HepG2 (cell line): ENCODE data around the gene FXYD4. TPM values are rescaled to one million over a fixed set of nuclear protein-coding genes. Genes with fewer than 3 reads are reported as not detected.
A peak's percentile ranks its signal among the peaks of the same experiment; 100 is the strongest.

Experiments
- AKAP8 ChIP-seq: sonication (generic); formaldehyde crosslinking; IDR thresholded peaks from 2 replicates; pipeline ENCODE4 v1.5.1; 2020; ENCODE audit warnings: mild to moderate bottlenecking, missing genetic modification reagents
- FOXJ3 ChIP-seq: sonication (generic); formaldehyde crosslinking; IDR thresholded peaks from 2 replicates; pipeline ENCODE4 v1.4.0; 2020; ENCODE audit warnings: missing genetic modification reagents, mild to moderate bottlenecking, borderline replicate concordance
- KAT7 ChIP-seq: IDR thresholded peaks from 2 replicates; pipeline ENCODE4 v1.6.1; 2018; ENCODE audit warnings: borderline replicate concordance, missing compliant biosample characterization
- MIXL1 ChIP-seq: IDR thresholded peaks from 2 replicates; pipeline ENCODE4 v1.6.1; 2016
- NR2F6 ChIP-seq, 2 experiments: IDR thresholded peaks; 2 replicates each; pipeline ENCODE4 v1.6.1; 2016; ENCODE audit warnings: antibody characterized with exemption in 1 of 2, mild to moderate bottlenecking in 1 of 2
- SRF ChIP-seq: IDR thresholded peaks from 2 replicates; pipeline ENCODE4 v1.6.1; 2011; ENCODE audit warnings: mild to moderate bottlenecking, low read depth, low read length, moderate library complexity
- TBX3 ChIP-seq: fragments of 450-650 bp; IDR thresholded peaks from 2 replicates; pipeline ENCODE4 v1.6.1; 2017; ENCODE audit warnings: antibody characterized with exemption, mild to moderate bottlenecking, inconsistent platforms, borderline replicate concordance
- THAP11 ChIP-seq: IDR thresholded peaks from 2 replicates; pipeline ENCODE4 v1.6.1; 2016; ENCODE audit warnings: missing biosample characterization, missing genetic modification reagents
- YEATS4 ChIP-seq: sonication (generic); formaldehyde crosslinking; IDR thresholded peaks from 2 replicates; pipeline ENCODE4 v1.4.0; 2020; ENCODE audit warnings: missing genetic modification reagents, borderline replicate concordance
- ZNF224 ChIP-seq: sonication (generic); formaldehyde crosslinking; IDR thresholded peaks from 2 replicates; pipeline ENCODE4 v1.5.0; 2020; ENCODE audit warnings: mild to moderate bottlenecking, missing genetic modification reagents
- ZNF296 ChIP-seq: sonication (generic); formaldehyde crosslinking; conservative IDR thresholded peaks from 2 replicates; pipeline ENCODE4 v1.5.0; 2020; ENCODE audit warnings: mild to moderate bottlenecking, missing genetic modification reagents
- ZNF331 ChIP-seq: sonication (generic); formaldehyde crosslinking; IDR thresholded peaks from 2 replicates; pipeline ENCODE4 v1.4.0; 2020; ENCODE audit warnings: missing genetic modification reagents
- ZNF33A ChIP-seq: sonication (generic); formaldehyde crosslinking; IDR thresholded peaks from 2 replicates; pipeline ENCODE4 v1.5.1; 2020; ENCODE audit warnings: missing genetic modification reagents, mild to moderate bottlenecking, moderate library complexity, borderline replicate concordance
- polyA plus RNA-seq, 8 experiments: library from polyadenylated mRNA; depleted of rRNA in 3 of 8; stranded (reverse) in 7 of 8; unstranded in 1 of 8; fragments of >200 nt; fragmentation: Illumina TruSeq in 4 of 8; extraction: Trizol in 4 of 8; gene quantifications; 2 replicates each; pipeline versions ENCODE4 v1.2.1 to v1.2.3, GENCODE V29; 2011 to 2016; ENCODE audit warnings: low read depth in 4 of 8, missing spikeins in 1 of 8, mixed read lengths in 1 of 8; ENCODE audit not compliant: insufficient read depth in 1 of 8
- total RNA-seq, 5 experiments: library from RNA; depleted of rRNA; stranded (reverse); fragments of >200 nt; fragmentation: Illumina TruSeq; extraction: Trizol; gene quantifications; 2 replicates each; pipeline ENCODE4 v1.2.3, GENCODE V29; 2016; ENCODE audit warnings: low read depth in 1 of 5
- TF ChIP-seq, protein P1 (sequence below): sonication (generic); formaldehyde crosslinking; IDR thresholded peaks from 2 replicates; pipeline ENCODE4 v1.4.0; 2020; ENCODE audit warnings: missing genetic modification reagents, borderline replicate concordance
- TF ChIP-seq, protein P2 (sequence below): sonication (generic); formaldehyde crosslinking; IDR thresholded peaks from 2 replicates; pipeline ENCODE4 v1.5.0; 2020; ENCODE audit warnings: mild to moderate bottlenecking, missing genetic modification reagents
- TF ChIP-seq, protein P3 (sequence below): sonication (generic); formaldehyde crosslinking; IDR thresholded peaks from 2 replicates; pipeline ENCODE4 v1.5.0; 2020; ENCODE audit warnings: mild to moderate bottlenecking, missing genetic modification reagents
- TF ChIP-seq, protein P4 (sequence below): sonication (generic); formaldehyde crosslinking; IDR thresholded peaks from 2 replicates; pipeline ENCODE4 v1.5.0; 2020; ENCODE audit warnings: missing genetic modification reagents
- TF ChIP-seq, protein P5 (sequence below): sonication (generic); formaldehyde crosslinking; IDR thresholded peaks from 2 replicates; pipeline ENCODE4 v1.4.0; 2020; ENCODE audit warnings: missing genetic modification reagents

The FXYD4 gene
- total and polyA plus RNA-seq, 2 of the 13 experiments (the other 11 are each of a cell fraction or from before 2014, with no cell fraction given) = not detected

DNA sequence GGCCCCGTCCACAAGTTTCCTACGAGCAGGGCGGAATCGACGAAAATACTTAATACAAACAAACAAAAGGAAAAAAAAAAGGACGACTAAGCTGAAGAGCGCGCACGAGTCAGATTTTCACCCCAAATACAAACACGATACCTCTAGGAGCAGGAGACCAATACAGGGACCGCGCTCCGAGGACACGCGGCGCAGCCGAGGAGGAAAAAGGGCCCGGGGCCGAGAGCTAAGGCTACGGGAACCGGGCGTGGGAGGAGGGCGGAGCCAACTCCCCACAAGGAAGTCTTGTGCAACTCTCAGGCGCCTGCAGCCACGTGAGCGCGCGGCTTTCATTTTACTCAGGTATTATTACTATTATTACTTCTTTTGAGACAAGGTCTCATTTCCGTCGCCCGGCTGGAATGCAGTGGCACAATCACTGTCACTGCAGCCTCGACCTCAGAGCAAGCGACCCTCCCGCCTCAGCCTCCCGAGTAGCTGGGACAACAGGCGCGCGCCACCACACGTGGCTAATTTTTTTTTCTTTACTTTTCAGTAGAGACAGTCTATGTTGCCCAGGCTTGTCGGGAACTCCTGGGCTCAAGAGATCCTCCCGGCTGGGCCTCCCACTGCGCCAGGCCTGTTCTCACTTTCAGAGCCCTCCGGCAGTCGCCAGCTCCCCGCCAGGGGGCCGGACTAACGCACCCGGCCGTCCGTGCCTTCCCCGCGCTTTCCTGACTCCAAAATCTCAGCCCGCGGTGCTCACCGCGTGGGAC lies 36.3 kb downstream of the FXYD4 start (continued):
- TF ChIP-seq, protein P1, sequence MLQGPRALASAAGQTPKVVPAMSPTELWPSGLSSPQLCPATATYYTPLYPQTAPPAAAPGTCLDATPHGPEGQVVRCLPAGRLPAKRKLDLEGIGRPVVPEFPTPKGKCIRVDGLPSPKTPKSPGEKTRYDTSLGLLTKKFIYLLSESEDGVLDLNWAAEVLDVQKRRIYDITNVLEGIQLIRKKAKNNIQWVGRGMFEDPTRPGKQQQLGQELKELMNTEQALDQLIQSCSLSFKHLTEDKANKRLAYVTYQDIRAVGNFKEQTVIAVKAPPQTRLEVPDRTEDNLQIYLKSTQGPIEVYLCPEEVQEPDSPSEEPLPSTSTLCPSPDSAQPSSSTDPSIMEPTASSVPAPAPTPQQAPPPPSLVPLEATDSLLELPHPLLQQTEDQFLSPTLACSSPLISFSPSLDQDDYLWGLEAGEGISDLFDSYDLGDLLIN (CRISPR knock-in tag) = peak; percentile 26; the same call in 1 of the 2 replicates
- TF ChIP-seq KAT7 (CRISPR knock-in tag) = peak; percentile 80
- TF ChIP-seq, protein P2, sequence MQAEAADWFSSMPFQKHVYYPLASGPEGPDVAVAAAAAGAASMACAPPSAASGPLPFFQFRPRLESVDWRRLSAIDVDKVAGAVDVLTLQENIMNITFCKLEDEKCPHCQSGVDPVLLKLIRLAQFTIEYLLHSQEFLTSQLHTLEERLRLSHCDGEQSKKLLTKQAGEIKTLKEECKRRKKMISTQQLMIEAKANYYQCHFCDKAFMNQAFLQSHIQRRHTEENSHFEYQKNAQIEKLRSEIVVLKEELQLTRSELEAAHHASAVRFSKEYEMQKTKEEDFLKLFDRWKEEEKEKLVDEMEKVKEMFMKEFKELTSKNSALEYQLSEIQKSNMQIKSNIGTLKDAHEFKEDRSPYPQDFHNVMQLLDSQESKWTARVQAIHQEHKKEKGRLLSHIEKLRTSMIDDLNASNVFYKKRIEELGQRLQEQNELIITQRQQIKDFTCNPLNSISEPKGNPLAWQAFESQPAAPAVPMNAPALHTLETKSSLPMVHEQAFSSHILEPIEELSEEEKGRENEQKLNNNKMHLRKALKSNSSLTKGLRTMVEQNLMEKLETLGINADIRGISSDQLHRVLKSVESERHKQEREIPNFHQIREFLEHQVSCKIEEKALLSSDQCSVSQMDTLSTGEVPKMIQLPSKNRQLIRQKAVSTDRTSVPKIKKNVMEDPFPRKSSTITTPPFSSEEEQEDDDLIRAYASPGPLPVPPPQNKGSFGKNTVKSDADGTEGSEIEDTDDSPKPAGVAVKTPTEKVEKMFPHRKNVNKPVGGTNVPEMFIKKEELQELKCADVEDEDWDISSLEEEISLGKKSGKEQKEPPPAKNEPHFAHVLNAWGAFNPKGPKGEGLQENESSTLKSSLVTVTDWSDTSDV (CRISPR knock-in tag) = no peak
- TF ChIP-seq, protein P3, sequence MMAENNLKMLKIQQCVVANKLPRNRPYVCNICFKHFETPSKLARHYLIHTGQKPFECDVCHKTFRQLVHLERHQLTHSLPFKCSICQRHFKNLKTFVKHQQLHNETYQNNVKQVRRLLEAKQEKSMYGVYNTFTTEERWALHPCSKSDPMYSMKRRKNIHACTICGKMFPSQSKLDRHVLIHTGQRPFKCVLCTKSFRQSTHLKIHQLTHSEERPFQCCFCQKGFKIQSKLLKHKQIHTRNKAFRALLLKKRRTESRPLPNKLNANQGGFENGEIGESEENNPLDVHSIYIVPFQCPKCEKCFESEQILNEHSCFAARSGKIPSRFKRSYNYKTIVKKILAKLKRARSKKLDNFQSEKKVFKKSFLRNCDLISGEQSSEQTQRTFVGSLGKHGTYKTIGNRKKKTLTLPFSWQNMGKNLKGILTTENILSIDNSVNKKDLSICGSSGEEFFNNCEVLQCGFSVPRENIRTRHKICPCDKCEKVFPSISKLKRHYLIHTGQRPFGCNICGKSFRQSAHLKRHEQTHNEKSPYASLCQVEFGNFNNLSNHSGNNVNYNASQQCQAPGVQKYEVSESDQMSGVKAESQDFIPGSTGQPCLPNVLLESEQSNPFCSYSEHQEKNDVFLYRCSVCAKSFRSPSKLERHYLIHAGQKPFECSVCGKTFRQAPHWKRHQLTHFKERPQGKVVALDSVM = peak; percentile 92
- 0 out of 2 replicates have a peak, but pooled peaks have one; percentile 16 for TF ChIP-seq ZNF296 (CRISPR knock-in tag)
- TF ChIP-seq, protein P4, sequence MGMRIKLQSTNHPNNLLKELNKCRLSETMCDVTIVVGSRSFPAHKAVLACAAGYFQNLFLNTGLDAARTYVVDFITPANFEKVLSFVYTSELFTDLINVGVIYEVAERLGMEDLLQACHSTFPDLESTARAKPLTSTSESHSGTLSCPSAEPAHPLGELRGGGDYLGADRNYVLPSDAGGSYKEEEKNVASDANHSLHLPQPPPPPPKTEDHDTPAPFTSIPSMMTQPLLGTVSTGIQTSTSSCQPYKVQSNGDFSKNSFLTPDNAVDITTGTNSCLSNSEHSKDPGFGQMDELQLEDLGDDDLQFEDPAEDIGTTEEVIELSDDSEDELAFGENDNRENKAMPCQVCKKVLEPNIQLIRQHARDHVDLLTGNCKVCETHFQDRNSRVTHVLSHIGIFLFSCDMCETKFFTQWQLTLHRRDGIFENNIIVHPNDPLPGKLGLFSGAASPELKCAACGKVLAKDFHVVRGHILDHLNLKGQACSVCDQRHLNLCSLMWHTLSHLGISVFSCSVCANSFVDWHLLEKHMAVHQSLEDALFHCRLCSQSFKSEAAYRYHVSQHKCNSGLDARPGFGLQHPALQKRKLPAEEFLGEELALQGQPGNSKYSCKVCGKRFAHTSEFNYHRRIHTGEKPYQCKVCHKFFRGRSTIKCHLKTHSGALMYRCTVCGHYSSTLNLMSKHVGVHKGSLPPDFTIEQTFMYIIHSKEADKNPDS (CRISPR knock-in tag) = peak; percentile 66; the same call in 1 of the 2 replicates
- TF ChIP-seq ZNF224 (CRISPR knock-in tag) = 0 out of 2 replicates have a peak, but pooled peaks have one; percentile 8
- TF ChIP-seq FOXJ3 = peak; percentile 40; the same call in 1 of the 2 replicates
- TF ChIP-seq AKAP8 (CRISPR knock-in tag) = peak; percentile 93
- TF ChIP-seq ZNF331 (CRISPR knock-in tag) = peak; percentile 49; the same call in 1 of the 2 replicates
- no peak; the same call in 1 of the 2 replicates for TF ChIP-seq MIXL1 (CRISPR knock-in tag)
- TF ChIP-seq, protein P5, sequence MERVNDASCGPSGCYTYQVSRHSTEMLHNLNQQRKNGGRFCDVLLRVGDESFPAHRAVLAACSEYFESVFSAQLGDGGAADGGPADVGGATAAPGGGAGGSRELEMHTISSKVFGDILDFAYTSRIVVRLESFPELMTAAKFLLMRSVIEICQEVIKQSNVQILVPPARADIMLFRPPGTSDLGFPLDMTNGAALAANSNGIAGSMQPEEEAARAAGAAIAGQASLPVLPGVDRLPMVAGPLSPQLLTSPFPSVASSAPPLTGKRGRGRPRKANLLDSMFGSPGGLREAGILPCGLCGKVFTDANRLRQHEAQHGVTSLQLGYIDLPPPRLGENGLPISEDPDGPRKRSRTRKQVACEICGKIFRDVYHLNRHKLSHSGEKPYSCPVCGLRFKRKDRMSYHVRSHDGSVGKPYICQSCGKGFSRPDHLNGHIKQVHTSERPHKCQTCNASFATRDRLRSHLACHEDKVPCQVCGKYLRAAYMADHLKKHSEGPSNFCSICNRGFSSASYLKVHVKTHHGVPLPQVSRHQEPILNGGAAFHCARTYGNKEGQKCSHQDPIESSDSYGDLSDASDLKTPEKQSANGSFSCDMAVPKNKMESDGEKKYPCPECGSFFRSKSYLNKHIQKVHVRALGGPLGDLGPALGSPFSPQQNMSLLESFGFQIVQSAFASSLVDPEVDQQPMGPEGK (CRISPR knock-in tag) = peak; percentile 73
- TF ChIP-seq TBX3 = peak; percentile 30; the same call in 1 of the 2 replicates
- peak; percentile 36; the same call in 1 of the 2 replicates for TF ChIP-seq THAP11 (CRISPR knock-in tag)
- 0 out of 2 replicates have a peak, but pooled peaks have one; percentile 87 for TF ChIP-seq ZNF33A (CRISPR knock-in tag)
- TF ChIP-seq SRF = peak; percentile 91
- no peak for TF ChIP-seq NR2F6 (IDR thresholded peaks at IDR 0.05)
- TF ChIP-seq NR2F6 (CRISPR knock-in tag; IDR thresholded peaks at IDR 0.05) = peak; percentile 61; the same call in 1 of the 2 replicates
- TF ChIP-seq YEATS4 (CRISPR knock-in tag) = peak; percentile 89; the same call in 1 of the 2 replicates
